Measurements from ENCODE around the gene TIPIN. TPM values are rescaled to one million over a fixed set of nuclear protein-coding genes. Genes with fewer than 3 reads are reported as not detected.

TIPIN gene
- total and polyA plus RNA-seq, 2 of the 8 experiments (the other 6 are each of a cell fraction or from before 2014, with no cell fraction given): 8.5 to 24.7 TPM

- peaks cover 0 to 7% (median 3%) of the 10 kb centered on the region in 4 experiments; a peak in 5 of 7 replicates for H3K4me1 ChIP-seq (replicated peaks in 1 of 4; ENCODE audit: control insufficient read depth in 3 of 4, insufficient read depth in 4 of 4, low read length in 3 of 4)
- peak overlapping the region; percentile 91 for H4K5ac ChIP-seq (ENCODE audit: insufficient read length, low read depth, low read length)
- TF ChIP-seq KDM5A (IDR thresholded peaks at IDR 0.05; ENCODE audit: low read length) (no peak), SAP30 (IDR thresholded peaks at IDR 0.05; ENCODE audit: insufficient read depth, insufficient replicate concordance, low read length) (peak; percentile 36), POLR2AphosphoS5 (IDR thresholded peaks at IDR 0.05; ENCODE audit: low read depth, low read length) (peak; percentile 2)
- H4K91ac ChIP-seq (replicated peaks; ENCODE audit: insufficient read length, low read length): peak overlapping the region; percentile 49
- 10% methylated on average over 10 of the region's 12 CpGs; no CpG with 5 or more reads in 1 of the 2 experiments for WGBS, 2 experiments (ENCODE audit: extremely low coverage in 1 of 2, insufficient coverage in 1 of 2, insufficient read length in 1 of 2, insufficient replicate concordance in 2 of 2, low coverage in 1 of 2, low lambda C conversion rate in 2 of 2, missing lambda C conversion rate in 1 of 2)
- H2AFZ ChIP-seq (ENCODE audit: low read length): peak overlapping the region; percentile 61
- POLR2A ChIA-PET (ENCODE audit: partially characterized antibody): interaction anchor here (0.6 to 2.5 kb wide), 6 partner anchors 13 to 143 kb away, joined by 3 to 12 read pairs (median 3); no protein-coding TSS in a partner anchor
- peak overlapping the region; percentile 34 for H2BK120ac ChIP-seq (replicated peaks; ENCODE audit: low read depth, low read length)
- H2BK15ac ChIP-seq (ENCODE audit: low read length): peak overlapping the region; percentile 13; the same call in 1 of the 2 replicates
- H3K4me2 ChIP-seq (ENCODE audit: insufficient read depth in 1 of 2, low read depth in 2 of 2, low read length in 2 of 2): peak overlapping the region; percentile 91 to 92
- H3K4me3 ChIP-seq (ENCODE audit: extremely low read depth in 1 of 4, insufficient read depth in 2 of 4, low read depth in 3 of 4, low read length in 4 of 4): peak overlapping the region; percentile 72 to 87 (median 82)
- H3K9me3 ChIP-seq (ENCODE audit: insufficient read depth in 2 of 2, low read depth in 1 of 2, low read length in 1 of 2): no peaks in the 10 kb centered on the region
- CTCF ChIA-PET (ENCODE audit: partially characterized antibody): interaction anchor here (0.6 to 1.6 kb wide), 3 partner anchors 9 to 208 kb away, joined by 3 to 5 read pairs (median 3); partner anchors contain the start of gene SNAPC5
- DNase-seq (ENCODE audit: low read depth in 1 of 2, low spot score in 2 of 2) (no peak), FAIRE-seq (no peak)
- no peaks in the 10 kb centered on the region; the same call in 1 of the 2 replicates for H3K79me1 ChIP-seq (ENCODE audit: low read depth, low read length)
- H3K9ac ChIP-seq (replicated peaks in 1 of 4; ENCODE audit: extremely low read depth in 1 of 4, low read depth in 3 of 4, low read length in 3 of 4): peak overlapping the region; percentile 89 to 97 (median 95)
- no peak overlapping the region for H3K23ac ChIP-seq (ENCODE audit: insufficient read length)
- peak overlapping the region; percentile 78 for H3K27ac ChIP-seq (ENCODE audit: low read depth, low read length)
- H4K8ac ChIP-seq (ENCODE audit: extremely low read depth, insufficient read depth, low read length): peak overlapping the region; percentile 96
- no peaks in the 10 kb centered on the region for H3K27me3 ChIP-seq (replicated peaks in 1 of 4; ENCODE audit: control insufficient read depth in 3 of 4, extremely low read depth in 1 of 4, insufficient read depth in 3 of 4, low read length in 3 of 4)
- H2BK20ac ChIP-seq (ENCODE audit: low read length): no peak overlapping the region
- H3K23me2 ChIP-seq (ENCODE audit: low read depth, low read length): peaks cover 4% of the 10 kb centered on the region
- no peak overlapping the region; the same call in 1 of the 2 replicates for H2BK5ac ChIP-seq (ENCODE audit: low read depth, low read length)
- no peak overlapping the region for H3K56ac ChIP-seq (replicated peaks; ENCODE audit: insufficient read length, low read depth, low read length)
- H3K79me2 ChIP-seq (ENCODE audit: control insufficient read depth in 1 of 2, insufficient read depth in 2 of 2, low read length in 2 of 2): peaks cover 0 to 22% of the 10 kb centered on the region in 2 experiments; a peak in 2 of 4 replicates
- peaks cover 0 to 17% (median 7%) of the 10 kb centered on the region in 4 experiments; a peak in 6 of 8 replicates for H3K36me3 ChIP-seq (ENCODE audit: control insufficient read depth in 2 of 4, insufficient read depth in 4 of 4, low read length in 3 of 4)
- 0 out of 2 replicates have a peak overlapping the region, but pooled peaks have one; percentile 67 for H2AK5ac ChIP-seq (ENCODE audit: low read depth, low read length)
- H3K18ac ChIP-seq (ENCODE audit: extremely low read depth, low read length): peak overlapping the region; percentile 95
- no peaks in the 10 kb centered on the region for H4K20me1 ChIP-seq (replicated peaks in 1 of 2; ENCODE audit: control insufficient read depth in 1 of 2, insufficient read depth in 2 of 2, low read length in 2 of 2)
- peak overlapping the region; percentile 78; the same call in 1 of the 2 replicates for H2BK12ac ChIP-seq (ENCODE audit: low read depth, low read length)
- H3K4ac ChIP-seq (replicated peaks; ENCODE audit: insufficient read length, low read depth, low read length): no peak overlapping the region
- H3K14ac ChIP-seq (ENCODE audit: insufficient read length): no peak overlapping the region
Observed at GRCh38 chr15:66356077-66356358, 467 bp downstream of the TIPIN start.
